RWPE1 (cell line): ENCODE measurements around the gene OR4N5.

Source experiments
- CTCF ChIA-PET: fragments of 350-600 bp; sonication (Branson Sonifier 250); formaldehyde crosslinking; extraction: SDS; loops from one replicate; lab custom pipeline; 2021; lab: Yijun Ruan, JAX
- POLR2A ChIA-PET: fragments of 400-600 bp; formaldehyde crosslinking; extraction: SDS; loops from one replicate; lab custom pipeline; 2020; ENCODE audit warnings: antibody characterized with exemption; ENCODE audit not compliant: low non-redundant PET; lab: Yijun Ruan, JAX
- DNase-seq: peaks from one replicate; pipeline ENCODE4 v3.0.0; 2012; ENCODE audit warnings: low spot score
- H3K27ac ChIP-seq: fragments of 450-650 bp; 2 replicates; pipeline ENCODE4 v1.5.1; 2017
- CTCF ChIP-seq: fragments of 450-650 bp; conservative IDR thresholded peaks from 2 replicates; pipeline ENCODE4 v1.5.1; 2017; ENCODE audit warnings: low read depth, mild to moderate bottlenecking

The OR4N5 gene

GRCh38 chr14:20177433-20177974, 38.9 kb downstream of the OR4N5 start:
- ChIA-PET CTCF (interaction anchor here (0.7 kb wide), 1 partner anchor 70 kb away, joined by 6 read pairs; no protein-coding TSS in a partner anchor), POLR2A (no interaction called here)
- no peak overlapping the region for H3K27ac ChIP-seq
- TF ChIP-seq CTCF = no peak
- DNase-seq = no peak

GRCh38 chr14:20179218-20179617, 40.6 kb downstream of the OR4N5 start:
- no peak overlapping the region for H3K27ac ChIP-seq
- ChIA-PET POLR2A (no interaction called here), CTCF (no interaction called here)
- no peak for TF ChIP-seq CTCF
- DNase-seq = no peak

GRCh38 chr14:20179880-20180279, 41.3 kb downstream of the OR4N5 start:
- H3K27ac ChIP-seq = no peak overlapping the region

GRCh38 chr14:20180486-20180885, 41.9 kb downstream of the OR4N5 start:
- no peak overlapping the region for H3K27ac ChIP-seq
- TF ChIP-seq CTCF = no peak
- DNase-seq = no peak
- CTCF ChIA-PET = no interaction called here
- POLR2A ChIA-PET = no interaction called here

More at GRCh38 chr14:20179880-20180279, 41.3 kb downstream of the OR4N5 start:
- POLR2A ChIA-PET = no interaction called here
- no peak for DNase-seq
- CTCF ChIA-PET = no interaction called here
- no peak for TF ChIP-seq CTCF

- CTCF ChIA-PET = no interaction called here
- no peak for TF ChIP-seq CTCF
- POLR2A ChIA-PET = no interaction called here
- no peak overlapping the region for H3K27ac ChIP-seq
- no peak for DNase-seq
Observed at GRCh38 chr14:20184181-20184580, 45.6 kb downstream of the OR4N5 start.

- CTCF ChIA-PET = interaction anchor here (0.9 kb wide), 1 partner anchor 98 kb away, joined by 4 read pairs; no protein-coding TSS in a partner anchor
- POLR2A ChIA-PET = no interaction called here
- TF ChIP-seq CTCF = no peak
Observed at GRCh38 chr14:20190596-20190995, 52.0 kb downstream of the OR4N5 start, which contains the start of gene OR11G2. Gene OR11G2 (plus strand): TSS chr14:20190896. CDS start chr14:20197438, 6,542 bp downstream.

More at GRCh38 chr14:20190596-20190995, 52.0 kb downstream of the OR4N5 start, which contains the start of gene OR11G2:
- no peak for DNase-seq
- H3K27ac ChIP-seq = no peak within 1 kb of the TSS
